HG02840 (cell line): ENCODE results near the gene MPHOSPH9.
A peak's percentile ranks its signal among the peaks of the same experiment; 100 is the strongest.
"Not testable (repeated sequence)": the region's sequence is repeated elsewhere in the genome, so short reads cannot be mapped to it uniquely, and the experiment has no call there.

Experiments used
- ATAC-seq: cut with Tn5 transposase; IDR thresholded peaks from one replicate; pipeline ENCODE4 v1.9.1; 2021; ENCODE audit warnings: mild to moderate bottlenecking, moderate library complexity, moderate number of reproducible peaks; ENCODE audit not compliant: unreplicated experiment, low FRiP score

Gene MPHOSPH9

GRCh38 chr12:123258593-123258992 is 25.7 kb upstream of the MPHOSPH9 start:
- ATAC-seq, result no peak

DNA sequence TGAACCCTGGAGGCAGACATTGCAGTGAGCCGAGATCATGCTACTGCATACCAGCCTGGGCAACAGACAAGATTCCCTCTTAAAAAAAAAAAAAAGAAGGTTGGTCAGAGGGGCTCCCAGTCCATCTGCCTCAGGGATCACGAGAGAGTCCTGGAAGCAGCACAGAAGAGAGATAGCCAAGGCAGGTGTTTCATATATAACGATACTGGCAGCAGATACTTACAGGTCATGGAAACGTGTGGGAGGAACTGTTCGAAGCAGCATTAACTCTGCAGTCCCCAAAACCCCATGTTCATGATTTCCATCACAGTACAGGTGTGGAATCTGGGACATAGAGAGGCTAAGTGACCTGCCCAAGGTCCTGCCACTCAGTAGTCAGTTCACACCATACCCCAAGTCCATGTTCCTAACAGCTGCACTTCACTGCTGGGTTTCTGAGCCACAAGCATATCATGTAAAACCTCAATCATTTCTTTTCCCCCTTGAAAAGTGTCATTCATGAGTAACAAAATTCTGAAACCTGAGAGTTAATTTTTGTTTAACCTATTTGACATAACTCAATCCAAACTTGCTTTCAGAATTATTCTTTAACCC is 22.0 kb upstream of the MPHOSPH9 start:
- no peak for ATAC-seq

DNA sequence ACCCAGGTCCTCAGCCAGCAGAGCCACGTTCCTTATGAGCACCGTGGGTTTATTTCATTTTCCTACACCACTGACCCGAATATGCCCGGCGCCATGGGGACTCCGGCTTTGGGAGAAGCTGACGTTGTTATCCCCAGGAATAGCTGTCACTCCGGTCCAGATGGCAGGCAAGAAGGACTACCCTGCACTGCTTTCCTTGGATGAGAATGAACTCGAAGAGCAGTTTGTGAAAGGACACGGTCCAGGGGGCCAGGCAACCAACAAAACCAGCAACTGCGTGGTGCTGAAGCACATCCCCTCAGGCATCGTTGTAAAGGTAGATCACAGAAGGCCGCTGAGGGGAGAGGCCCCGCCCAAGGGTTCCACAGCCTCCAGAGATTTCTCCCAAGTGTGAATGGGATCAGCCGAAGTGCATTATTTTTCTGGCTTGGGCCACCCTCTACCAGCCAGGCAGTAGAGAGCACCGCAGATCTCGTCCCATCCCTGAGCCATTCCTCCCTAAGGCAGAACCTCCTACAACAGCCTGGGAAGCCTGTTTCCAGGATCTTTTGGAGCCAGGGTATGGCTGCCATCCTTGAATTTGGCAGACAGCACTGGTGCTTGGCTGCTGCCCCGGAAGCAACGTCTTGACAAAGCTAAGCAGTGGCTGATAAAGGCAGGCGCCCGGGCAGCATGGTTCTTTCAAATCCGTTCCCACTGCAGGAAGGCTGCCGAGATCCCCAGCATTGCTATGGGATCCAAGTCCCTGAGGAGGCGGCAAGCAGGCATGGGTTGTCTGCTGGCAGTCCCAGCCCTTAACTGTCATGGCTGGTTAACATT is 20.9 kb upstream of the MPHOSPH9 start:
- ATAC-seq, result no peak

DNA sequence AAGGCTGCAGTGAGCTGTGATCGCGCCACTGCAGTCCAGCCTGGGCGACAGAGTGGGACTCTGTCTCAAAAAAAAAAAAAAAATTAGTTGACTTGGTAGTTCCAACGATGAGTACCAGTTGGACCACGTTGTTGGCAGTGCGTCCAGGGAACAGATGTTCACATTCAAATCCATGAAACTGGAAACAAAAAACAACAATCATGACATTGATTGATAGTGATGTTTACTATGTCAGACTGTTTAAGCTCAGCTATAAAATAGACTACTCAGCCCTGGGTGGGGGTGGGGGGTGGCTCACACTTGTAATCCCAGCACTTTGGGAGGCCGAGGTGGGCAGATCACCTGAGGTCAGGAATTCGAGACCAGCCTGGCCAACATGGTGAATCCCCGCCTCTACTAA is 19.4 kb upstream of the MPHOSPH9 start:
- not testable (repeated sequence) for ATAC-seq

GRCh38 chr12:123251403-123252076 is 18.6 kb upstream of the MPHOSPH9 start:
- no peak for ATAC-seq

DNA sequence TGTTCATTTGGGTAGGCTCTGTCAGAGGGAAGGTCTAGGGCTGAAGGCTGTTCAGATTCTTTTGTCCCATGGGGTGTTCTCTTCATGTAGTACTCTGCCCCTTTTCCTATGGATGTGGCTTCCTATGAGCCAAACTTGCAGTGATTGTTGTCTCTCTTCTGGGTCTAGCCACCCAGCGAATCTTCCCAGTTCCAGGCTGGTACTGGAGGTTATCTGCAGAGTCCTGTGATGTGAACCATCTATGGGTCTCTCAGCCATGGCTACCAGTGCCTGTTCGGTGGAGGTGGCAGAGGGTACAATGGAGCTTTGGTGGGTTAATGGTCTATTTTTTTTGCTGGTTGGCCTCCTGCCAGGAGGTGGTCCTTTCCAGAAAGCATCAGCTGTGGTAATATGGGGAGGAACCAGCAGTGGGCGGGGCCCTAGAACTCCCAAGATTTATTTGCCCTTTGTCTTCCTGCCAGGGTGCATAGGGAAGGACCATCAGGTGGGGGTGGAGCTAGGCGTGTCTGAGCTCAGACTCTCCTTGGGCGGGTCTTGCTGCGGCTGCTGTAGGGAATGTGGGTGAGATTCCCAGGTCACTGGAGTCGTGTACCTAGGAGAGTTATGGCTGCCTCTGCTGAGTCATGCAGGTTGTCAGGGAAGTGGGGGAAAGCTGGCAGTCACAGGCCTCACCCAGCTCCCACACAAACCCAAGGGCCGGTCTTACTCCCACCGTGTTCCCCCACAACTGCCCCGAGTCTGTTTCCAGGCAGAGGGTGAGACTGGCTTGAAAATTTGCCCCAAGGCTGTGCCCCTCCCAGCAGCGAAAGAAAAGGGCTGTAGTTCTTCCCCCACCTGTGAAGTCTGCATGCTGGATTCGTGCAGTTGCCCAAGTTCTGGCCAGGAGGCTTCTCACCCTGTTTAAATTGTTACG is 17.8 kb upstream of the MPHOSPH9 start:
- ATAC-seq, result no peak

DNA sequence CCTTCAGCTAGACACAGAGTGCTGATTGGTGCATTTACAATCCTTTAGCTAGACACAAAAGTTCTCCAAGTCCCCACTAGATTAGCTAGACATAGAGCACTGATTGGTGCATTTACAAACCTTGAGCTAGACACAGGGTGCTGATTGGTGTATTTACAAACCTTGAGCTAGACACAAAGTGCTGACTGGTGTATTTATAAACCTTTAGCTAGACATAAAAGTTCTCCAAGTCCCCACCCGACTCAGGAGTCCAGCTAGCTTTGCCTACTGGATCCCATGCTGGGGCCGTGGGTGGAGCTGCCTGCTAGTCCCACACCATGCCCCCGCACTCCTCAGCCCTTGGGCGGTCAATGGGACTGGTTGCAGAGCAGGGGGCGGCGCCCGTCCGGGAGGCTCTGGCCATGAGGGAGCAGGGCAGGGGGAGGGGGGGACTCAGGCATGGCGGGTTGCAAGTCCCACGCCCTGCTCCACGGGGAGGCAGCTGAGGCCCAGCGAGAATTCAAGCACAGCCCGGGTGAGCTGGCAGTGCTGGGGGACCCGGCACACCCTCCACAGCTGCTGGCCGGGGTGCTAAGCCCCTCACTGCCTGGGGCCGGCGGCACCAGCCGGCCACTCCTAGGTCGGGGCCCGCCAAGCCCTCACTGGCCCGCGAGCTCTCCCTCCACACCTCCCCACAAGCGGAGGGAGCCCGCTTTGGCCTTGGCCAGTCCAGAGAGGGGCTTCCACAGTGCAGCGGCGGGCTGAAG is 16.2 kb upstream of the MPHOSPH9 start:
- ATAC-seq, result not testable (repeated sequence)

- not testable (repeated sequence) for ATAC-seq
Observed at GRCh38 chr12:123248129-123248528, 15.2 kb upstream of the MPHOSPH9 start.

DNA sequence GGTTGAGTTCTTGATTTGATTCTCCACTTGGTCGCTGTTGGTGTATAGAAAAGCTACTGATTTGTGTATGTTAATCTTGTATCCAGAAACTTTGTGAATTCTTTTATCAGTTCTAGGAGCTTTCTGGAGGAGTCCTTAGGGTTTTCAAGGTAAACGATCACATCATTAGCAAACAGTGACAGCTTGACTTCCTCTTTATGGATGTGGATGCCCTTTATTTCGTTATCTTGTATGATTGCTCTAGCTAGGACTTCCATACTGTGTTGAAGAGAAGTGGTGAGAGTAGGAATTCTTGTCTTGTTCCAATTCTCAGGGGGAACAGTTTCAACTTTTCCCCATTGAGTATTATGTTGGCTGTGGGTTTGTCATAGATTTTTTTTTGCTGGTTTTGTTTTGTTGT is 12.7 kb upstream of the MPHOSPH9 start:
- no peak for ATAC-seq

- no peak for ATAC-seq
Observed at GRCh38 chr12:123243671-123244262, 10.8 kb upstream of the MPHOSPH9 start.

DNA sequence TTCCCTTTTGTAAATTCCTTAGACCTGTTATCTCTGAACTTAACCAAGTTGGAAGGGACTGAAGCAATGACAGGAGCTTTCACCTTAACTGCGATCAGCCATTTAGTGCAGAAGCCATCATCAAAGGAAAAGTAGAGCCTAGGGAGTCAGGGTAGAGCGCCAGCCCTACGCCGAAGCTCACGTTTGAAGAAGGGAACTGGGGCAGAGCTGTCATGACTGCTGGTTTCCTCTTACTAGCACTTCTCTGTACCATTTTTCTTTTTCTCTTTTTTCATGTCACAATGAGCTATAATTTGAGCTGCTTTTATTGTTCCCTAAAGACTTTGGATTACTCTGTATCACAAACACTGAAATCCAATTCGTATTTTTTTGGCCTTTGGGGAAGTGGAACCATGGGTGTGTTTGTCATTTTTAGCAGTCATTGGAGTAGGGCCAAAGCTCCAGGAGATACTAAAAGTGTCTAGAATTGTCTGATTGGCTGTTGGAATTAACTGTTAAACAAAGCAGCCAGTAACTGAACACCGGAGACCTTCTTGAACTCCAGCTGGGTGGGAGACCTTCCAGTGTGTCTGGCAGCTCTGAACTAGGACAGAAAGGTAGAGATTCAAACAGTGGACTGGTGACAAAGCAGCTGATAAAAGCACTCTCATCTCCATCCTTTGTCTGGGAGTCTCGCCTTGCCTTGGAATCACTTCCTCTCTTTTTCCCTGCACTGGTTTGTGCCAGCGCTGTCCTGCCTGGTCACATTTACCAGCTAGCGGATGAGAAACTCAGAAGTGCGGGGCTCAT is 9.4 kb upstream of the MPHOSPH9 start:
- no peak for ATAC-seq

GRCh38 chr12:123238961-123239360 is 6.0 kb upstream of the MPHOSPH9 start:
- no peak for ATAC-seq

DNA sequence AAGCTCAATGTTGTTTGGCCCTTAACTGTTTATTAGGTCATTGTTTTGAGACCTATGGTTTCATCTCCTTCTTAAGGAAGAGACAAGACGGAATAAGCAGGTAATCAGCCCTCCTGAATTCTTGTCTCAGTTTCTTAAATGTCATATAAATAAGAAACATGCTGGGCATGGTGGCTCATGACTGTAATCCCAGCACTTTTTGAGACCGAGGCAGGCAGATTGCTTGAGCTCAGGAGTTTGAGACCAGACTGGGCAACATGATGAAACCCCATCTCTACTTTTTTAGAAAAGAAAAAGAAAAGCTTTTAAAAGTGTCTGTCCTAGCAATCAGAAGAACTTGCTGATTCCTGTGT is 5.4 kb upstream of the MPHOSPH9 start:
- ATAC-seq, result no peak

GRCh38 chr12:123237646-123238329 is 4.8 kb upstream of the MPHOSPH9 start:
- no peak for ATAC-seq

GRCh38 chr12:123233505-123234308 is 766 bp upstream of the MPHOSPH9 start:
- ATAC-seq, result peak; percentile 15

- no peak for ATAC-seq
Observed at GRCh38 chr12:123232472-123232806, 502 bp downstream of the MPHOSPH9 start.

- ATAC-seq, result no peak
Observed at GRCh38 chr12:123231931-123232330, 1.0 kb downstream of the MPHOSPH9 start.

GRCh38 chr12:123229051-123229450 is 3.9 kb downstream of the MPHOSPH9 start:
- ATAC-seq, result no peak
